Naive thymus-derived CD8-positive, alpha-beta T cell (primary cell): ENCODE results near the gene MMP7. TPM values are rescaled to one million over a fixed set of nuclear protein-coding genes. Genes with fewer than 3 reads are reported as not detected.
A peak's percentile ranks its signal among the peaks of the same experiment; 100 is the strongest.

ENCODE experiments used
- ATAC-seq, 2 donors: fragments of 150-1000 bp; cut with Tn5 transposase in 1 of 2; sonication (Bioruptor Pico), chemical (Tn5 transposase) in 1 of 2; 1 replicate in 1 of 2; 2 replicates in 1 of 2; pipeline ENCODE4 v1.10.0; 2021; ENCODE audit warnings: mild to moderate bottlenecking in 2 of 2, moderate library complexity in 2 of 2
- POLR2A ChIA-PET: fragments of 350-600 bp; sonication (Branson Sonifier 250); formaldehyde crosslinking; loops from one replicate; lab custom pipeline; 2021; ENCODE audit warnings: antibody characterized with exemption; lab: Charles Lee
- DNase-seq, 10 donors: peaks; one replicate each; pipeline versions ENCODE4 v3.0.0 to v3.0.0-alpha.2; 2020 to 2022
- H3K27ac Mint-ChIP-seq, 10 donors: one replicate each; pipeline ENCODE4 v1.8.0; 2020 to 2022; ENCODE audit warnings: mild to moderate bottlenecking in 10 of 10, mixed read lengths in 10 of 10, moderate library complexity in 4 of 10, inconsistent platforms in 1 of 10
- H3K27me3 Mint-ChIP-seq, 5 donors: one replicate each; pipeline ENCODE4 v1.8.0; 2021 to 2022; ENCODE audit warnings: mixed read lengths in 5 of 5
- H3K36me3 Mint-ChIP-seq, 3 donors: one replicate each; pipeline ENCODE4 v1.8.0; 2020 to 2022; ENCODE audit warnings: mixed read lengths in 3 of 3, mild to moderate bottlenecking in 2 of 3, inconsistent platforms in 1 of 3
- H3K4me1 Mint-ChIP-seq, 4 donors: one replicate each; pipeline ENCODE4 v1.8.0; 2021 to 2022; ENCODE audit warnings: mixed read lengths in 4 of 4
- H3K4me3 Mint-ChIP-seq, 10 donors: one replicate each; pipeline ENCODE4 v1.8.0; 2020 to 2022; ENCODE audit warnings: mild to moderate bottlenecking in 10 of 10, mixed read lengths in 10 of 10, moderate library complexity in 6 of 10, inconsistent platforms in 1 of 10
- H3K9me3 Mint-ChIP-seq, 9 donors: one replicate each; pipeline ENCODE4 v1.8.0; 2020 to 2022; ENCODE audit warnings: mixed read lengths in 9 of 9, mild to moderate bottlenecking in 3 of 9, inconsistent platforms in 1 of 9, moderate library complexity in 1 of 9
- polyA plus RNA-seq, 3 donors: library from polyadenylated mRNA; unstranded; fragments of 300-500 nt; fragmentation: Illumina TruSeq; gene quantifications; one replicate each; pipeline ENCODE4 v1.2.3, GENCODE V29; 2021
- total RNA-seq, 8 experiments: library from RNA in 2 of 8; stranded (reverse) in 2 of 8; gene quantifications; one replicate each; pipeline ENCODE4 v1.2.3 and lab custom pipeline; 2021 to 2026

The MMP7 gene, protein sequence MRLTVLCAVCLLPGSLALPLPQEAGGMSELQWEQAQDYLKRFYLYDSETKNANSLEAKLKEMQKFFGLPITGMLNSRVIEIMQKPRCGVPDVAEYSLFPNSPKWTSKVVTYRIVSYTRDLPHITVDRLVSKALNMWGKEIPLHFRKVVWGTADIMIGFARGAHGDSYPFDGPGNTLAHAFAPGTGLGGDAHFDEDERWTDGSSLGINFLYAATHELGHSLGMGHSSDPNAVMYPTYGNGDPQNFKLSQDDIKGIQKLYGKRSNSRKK
- total RNA-seq (not detected), polyA plus RNA-seq (not detected), total RNA-seq (lab: John Stamatoyannopoulos, UW) (0 to 0.39 (median 0) reads per million in 6 experiments)

DNA sequence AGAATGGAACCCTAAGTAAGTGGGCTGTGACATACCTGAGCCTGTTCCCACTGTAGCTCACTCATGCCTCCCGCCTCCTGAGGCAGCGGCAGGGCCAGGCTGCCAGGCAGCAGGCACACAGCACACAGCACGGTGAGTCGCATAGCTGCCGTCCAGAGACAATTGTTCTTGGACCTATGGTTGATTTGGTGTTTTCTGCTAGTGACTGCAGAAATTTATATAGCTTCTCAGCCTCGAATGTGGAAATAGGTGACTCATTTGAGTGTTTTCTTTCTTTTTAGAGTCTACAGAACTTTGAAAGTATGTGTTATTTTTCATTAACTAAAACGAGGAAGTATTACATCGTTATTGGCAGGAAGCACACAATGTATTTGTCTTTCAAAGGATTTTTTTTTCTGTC is at the start of gene MMP7:
Gene MMP7 (minus strand): TSS at position 190 of the 400 bp plus-strand sequence. CDS start 47 bp downstream, at position 143.
- peaks cover 0 to 3% (median 0%) of the 10 kb centered on the region in 9 donors for H3K9me3 Mint-ChIP-seq
- peaks cover 0 to 4% (median 0%) of the 10 kb centered on the region in 5 donors for H3K27me3 Mint-ChIP-seq
- DNase-seq (no peak), ATAC-seq (peak in 1 of 2 donors; percentile 51)
- POLR2A ChIA-PET = no interaction called here
- H3K36me3 Mint-ChIP-seq = no peaks in the 10 kb centered on the region
- peaks cover 0 to 14% (median 8%) of the 10 kb centered on the region in 4 donors for H3K4me1 Mint-ChIP-seq
- H3K27ac Mint-ChIP-seq = no peak within 1 kb of the TSS
- peak within 1 kb of the TSS in 3 of 10 donors; percentile 24 to 55 (median 42) for H3K4me3 Mint-ChIP-seq

DNA sequence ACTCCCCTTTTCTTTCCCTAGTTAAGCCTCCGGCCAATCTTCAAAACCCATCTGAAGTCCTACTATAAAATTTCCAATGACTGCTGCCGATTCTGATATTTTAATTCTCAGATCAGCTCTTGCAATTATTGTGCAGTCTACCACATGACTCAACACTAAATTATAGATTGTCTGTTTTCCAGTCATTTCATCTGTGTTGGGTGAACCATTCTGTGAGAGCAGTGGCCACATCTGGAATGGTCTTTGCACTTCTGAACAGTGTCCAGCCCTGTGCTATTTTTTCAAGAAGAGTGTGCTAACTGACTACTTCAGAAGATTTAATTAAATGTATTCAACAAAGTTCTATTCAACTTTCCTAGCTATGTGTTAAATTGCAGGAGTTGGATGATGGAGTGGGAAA is 47.2 kb upstream of the MMP7 start:
- peak overlapping the region in 3 of 10 donors; percentile 45 to 74 (median 51) for H3K4me3 Mint-ChIP-seq

DNA sequence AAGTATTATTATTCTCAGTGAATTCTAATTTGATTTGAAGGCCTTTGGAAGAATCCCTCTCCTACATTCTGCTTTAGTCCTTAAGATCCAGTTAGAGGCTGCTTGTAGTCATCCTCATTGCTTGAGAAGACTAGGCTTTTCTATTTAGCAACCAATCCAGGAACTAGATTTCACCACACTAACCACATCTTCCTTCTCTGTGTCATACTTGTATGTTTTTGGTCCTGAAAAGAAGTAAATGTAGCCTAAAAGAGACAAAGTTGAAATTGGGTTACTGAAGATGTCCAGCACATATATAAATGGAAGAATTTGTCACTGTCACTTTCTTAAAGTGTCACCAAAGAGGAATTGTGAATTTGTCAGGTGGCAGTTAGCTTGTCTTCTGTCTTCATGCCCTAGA is 46.6 kb upstream of the MMP7 start:
- peak overlapping the region in 8 of 10 donors; percentile 0 to 74 (median 40) for H3K4me3 Mint-ChIP-seq
- POLR2A ChIA-PET = no interaction called here

More for the DNA sequence above, 47.2 kb upstream of the MMP7 start:
- ATAC-seq = no peak
- POLR2A ChIA-PET = no interaction called here
- Mint-ChIP-seq H3K27ac (peak overlapping the region in 5 of 10 donors; percentile 35 to 72 (median 47)), H3K4me1 (peaks cover 9 to 30% (median 23%) of the 10 kb centered on the region in 4 donors), H3K27me3 (no peaks in the 10 kb centered on the region), H3K36me3 (no peaks in the 10 kb centered on the region), H3K9me3 (peaks cover 0 to 15% (median 0%) of the 10 kb centered on the region in 9 donors)
- no peak for DNase-seq

DNA sequence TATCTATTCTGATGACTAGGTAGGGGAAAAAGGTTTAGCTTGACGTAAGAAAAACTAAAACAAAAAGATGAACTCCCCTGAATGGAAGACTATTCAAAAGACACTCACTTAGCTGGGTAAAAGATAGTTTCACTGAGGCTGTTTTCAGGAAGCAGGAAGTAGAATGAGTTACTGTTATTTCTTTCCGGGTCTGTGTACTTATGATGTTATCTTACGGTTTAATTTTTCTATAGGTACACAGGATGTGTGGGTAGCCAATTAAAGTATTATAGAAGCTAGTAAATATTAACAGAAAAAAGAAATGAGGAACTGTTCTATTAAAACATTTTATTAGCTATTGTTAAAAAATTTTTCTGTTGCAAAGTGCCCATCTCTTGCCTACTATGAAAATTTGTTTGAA is 45.8 kb upstream of the MMP7 start:
- DNase-seq = peak in 1 of 10 donors; percentile 18
- Mint-ChIP-seq H3K27ac (peak overlapping the region in 6 of 10 donors; percentile 4 to 85 (median 46)), H3K4me1 (peaks cover 9 to 30% (median 23%) of the 10 kb centered on the region in 4 donors), H3K9me3 (peaks cover 0 to 15% (median 0%) of the 10 kb centered on the region in 9 donors), H3K36me3 (peaks cover 0 to 4% (median 0%) of the 10 kb centered on the region in 3 donors), H3K4me3 (peak overlapping the region in 8 of 10 donors; percentile 0 to 51 (median 36)), H3K27me3 (no peaks in the 10 kb centered on the region)
- ATAC-seq = peak in 1 of 2 donors; percentile 57
- POLR2A ChIA-PET = interaction anchor here (0.5 to 0.6 kb wide), 3 partner anchors 13 to 330 kb away, joined by 3 to 5 read pairs (median 3); no protein-coding TSS in a partner anchor

More for the DNA sequence above, 46.6 kb upstream of the MMP7 start:
- Mint-ChIP-seq H3K36me3 (no peaks in the 10 kb centered on the region), H3K27me3 (no peaks in the 10 kb centered on the region), H3K4me1 (peaks cover 9 to 30% (median 23%) of the 10 kb centered on the region in 4 donors), H3K9me3 (peaks cover 0 to 15% (median 0%) of the 10 kb centered on the region in 9 donors), H3K27ac (peak overlapping the region in 6 of 10 donors; percentile 1 to 72 (median 46))
- DNase-seq = peak in 2 of 10 donors; percentile 19 to 21
- ATAC-seq = peak; percentile 58 to 61

DNA sequence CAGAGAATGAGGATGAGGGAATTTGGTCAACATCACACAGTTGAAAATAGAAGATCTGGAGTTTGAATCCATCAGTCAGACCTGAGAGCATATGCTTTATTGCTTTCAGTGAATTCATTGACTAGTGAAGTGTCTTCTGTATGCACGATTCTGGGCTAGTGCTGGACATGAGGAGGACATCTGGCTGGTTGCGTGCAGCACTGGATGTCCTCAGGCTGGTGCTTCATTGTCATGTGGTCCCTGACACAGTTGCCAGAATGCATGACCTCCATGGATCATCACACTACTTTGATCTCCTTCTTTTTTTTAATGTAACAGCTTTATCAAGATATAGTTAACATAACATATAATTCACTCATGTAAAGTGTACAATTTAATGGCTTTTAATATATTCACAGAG is 44.5 kb upstream of the MMP7 start:
- Mint-ChIP-seq H3K4me3 (no peak overlapping the region), H3K9me3 (peaks cover 0 to 15% (median 0%) of the 10 kb centered on the region in 9 donors), H3K4me1 (peaks cover 9 to 25% (median 23%) of the 10 kb centered on the region in 4 donors), H3K27ac (peak overlapping the region in 1 of 10 donors; percentile 6), H3K27me3 (no peaks in the 10 kb centered on the region), H3K36me3 (peaks cover 0 to 4% (median 0%) of the 10 kb centered on the region in 3 donors)
- ATAC-seq (no peak), DNase-seq (no peak)
- POLR2A ChIA-PET = no interaction called here

DNA sequence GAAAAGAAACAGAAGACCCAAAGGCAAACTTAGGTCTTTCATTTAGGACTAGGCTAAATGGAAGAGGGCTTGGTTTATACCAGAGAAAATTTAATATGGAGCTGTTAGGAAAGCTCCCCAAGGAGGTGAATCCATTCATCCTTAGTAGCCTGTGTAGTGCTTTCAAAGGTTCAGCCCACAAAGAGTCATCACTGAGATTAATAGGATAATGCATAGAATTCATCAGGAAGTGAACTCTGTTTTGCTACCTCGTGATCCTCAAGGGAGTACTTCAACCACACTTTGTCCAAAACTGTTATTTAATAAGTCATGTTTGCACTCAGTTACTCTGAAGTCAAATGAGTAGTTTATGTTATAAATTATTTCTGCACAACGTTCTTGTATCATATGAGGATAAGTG is 43.3 kb upstream of the MMP7 start:
- Mint-ChIP-seq H3K36me3 (peaks cover 0 to 14% (median 4%) of the 10 kb centered on the region in 3 donors), H3K27ac (no peak overlapping the region), H3K4me3 (no peak overlapping the region), H3K4me1 (peaks cover 9 to 25% (median 23%) of the 10 kb centered on the region in 4 donors), H3K27me3 (no peaks in the 10 kb centered on the region), H3K9me3 (peaks cover 0 to 15% (median 5%) of the 10 kb centered on the region in 9 donors)
- DNase-seq (no peak), ATAC-seq (no peak)
- POLR2A ChIA-PET = no interaction called here

DNA sequence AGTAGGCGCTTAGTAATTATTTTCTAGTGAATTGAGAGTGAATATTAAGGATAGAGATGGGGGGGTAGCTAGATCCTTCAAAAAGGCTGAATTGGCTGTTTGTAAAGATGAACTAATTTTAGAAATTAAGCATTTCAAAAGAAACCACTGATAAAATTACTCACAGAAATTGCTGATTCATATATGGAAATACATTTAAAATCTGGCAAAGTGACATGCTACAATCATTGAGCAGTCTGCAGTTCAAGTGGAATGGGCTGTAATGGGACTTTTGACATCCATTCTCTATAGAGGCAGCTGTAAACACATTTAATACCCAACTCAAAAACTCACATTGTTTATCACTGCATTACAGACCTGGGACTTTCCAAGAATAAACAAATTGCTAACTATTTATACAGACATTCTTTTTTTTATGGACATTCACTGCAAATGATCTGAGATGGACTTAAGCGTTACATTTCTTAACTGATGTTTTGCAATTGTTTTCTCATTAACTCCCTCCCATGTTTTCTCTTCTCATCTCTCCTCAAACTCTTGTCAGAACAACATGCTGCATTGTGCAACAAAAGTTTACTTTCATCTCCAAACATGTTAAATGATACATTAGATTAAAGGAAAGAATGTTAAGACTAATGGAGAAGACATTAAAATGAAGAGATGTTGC is 42.1 kb upstream of the MMP7 start:
- POLR2A ChIA-PET = no interaction called here
- Mint-ChIP-seq H3K4me3 (no peak overlapping the region), H3K4me1 (peaks cover 9 to 23% (median 20%) of the 10 kb centered on the region in 4 donors), H3K36me3 (peaks cover 0 to 14% (median 6%) of the 10 kb centered on the region in 3 donors), H3K27me3 (no peaks in the 10 kb centered on the region), H3K27ac (no peak overlapping the region), H3K9me3 (peaks cover 0 to 23% (median 5%) of the 10 kb centered on the region in 9 donors)
- DNase-seq = no peak
- ATAC-seq = no peak

DNA sequence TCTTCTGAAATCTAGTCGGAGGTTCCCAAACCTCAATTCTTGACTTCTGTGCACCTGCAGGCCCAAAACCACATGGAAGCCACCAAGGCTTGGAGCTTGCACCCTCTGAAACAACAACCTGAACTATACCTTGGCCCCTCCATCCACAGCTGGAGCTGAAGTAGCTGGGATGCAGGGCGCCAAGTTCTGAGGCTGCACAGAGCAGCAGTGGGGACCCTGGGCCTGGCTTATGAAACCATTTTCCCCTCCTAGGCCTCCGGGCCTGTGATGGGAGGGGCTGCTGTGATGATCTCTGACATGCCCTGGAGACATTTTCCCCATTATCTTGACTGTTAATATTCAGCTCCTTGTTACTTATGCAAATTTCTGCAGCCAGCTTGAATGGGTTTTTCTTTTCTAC is 38.3 kb upstream of the MMP7 start:
- Mint-ChIP-seq H3K9me3 (peaks cover 0 to 37% (median 7%) of the 10 kb centered on the region in 9 donors), H3K27me3 (no peaks in the 10 kb centered on the region), H3K4me1 (peaks cover 0 to 4% (median 1%) of the 10 kb centered on the region in 4 donors), H3K36me3 (peaks cover 0 to 18% (median 14%) of the 10 kb centered on the region in 3 donors), H3K4me3 (no peak overlapping the region), H3K27ac (no peak overlapping the region)
- no peak for ATAC-seq
- POLR2A ChIA-PET = no interaction called here
- DNase-seq = no peak

DNA sequence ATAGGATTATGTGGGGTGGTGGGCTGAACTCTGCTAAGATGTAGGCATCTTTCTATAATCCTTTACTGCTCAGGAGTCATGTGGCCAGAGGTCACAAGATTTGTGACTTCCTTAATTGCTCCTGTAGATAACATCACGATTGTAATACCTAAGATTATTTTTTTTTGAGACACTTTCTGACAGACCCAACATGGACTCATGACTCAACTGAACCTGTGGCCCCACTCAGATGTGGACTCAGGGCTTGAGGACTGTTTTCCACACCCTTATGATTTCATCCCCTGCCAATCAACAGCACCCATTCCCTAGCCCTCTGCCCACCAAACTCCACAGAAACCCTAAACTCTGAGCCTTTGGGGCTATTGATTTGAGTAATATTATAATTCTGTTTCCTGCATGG is 35.6 kb upstream of the MMP7 start:
- Mint-ChIP-seq H3K4me1 (peaks cover 9 to 30% (median 26%) of the 10 kb centered on the region in 4 donors), H3K36me3 (peaks cover 0 to 14% (median 14%) of the 10 kb centered on the region in 3 donors), H3K9me3 (peaks cover 0 to 37% (median 7%) of the 10 kb centered on the region in 9 donors), H3K27me3 (no peaks in the 10 kb centered on the region), H3K27ac (no peak overlapping the region), H3K4me3 (no peak overlapping the region)
- ATAC-seq = no peak
- POLR2A ChIA-PET = no interaction called here
- no peak for DNase-seq

DNA sequence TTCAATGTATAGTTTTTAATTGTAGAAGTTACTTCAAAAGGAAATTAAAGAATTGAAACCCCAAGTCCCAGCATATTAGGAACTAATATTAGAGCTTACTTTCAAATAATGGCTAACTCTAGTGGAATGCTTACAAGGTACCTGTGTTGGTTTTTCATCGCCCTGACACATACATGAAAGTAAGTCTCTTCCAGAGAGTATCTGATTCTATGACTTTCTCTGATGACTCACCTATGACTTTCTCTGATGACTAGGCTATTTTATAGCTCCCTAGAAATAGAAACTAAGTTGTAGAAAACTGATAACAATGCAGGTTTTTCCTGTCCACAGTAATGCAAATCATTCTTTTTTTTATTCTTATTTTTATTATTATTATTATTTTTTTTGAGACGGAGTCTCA is 33.6 kb upstream of the MMP7 start:
- peak overlapping the region in 1 of 10 donors; percentile 40 for H3K27ac Mint-ChIP-seq
- no peak for DNase-seq

DNA sequence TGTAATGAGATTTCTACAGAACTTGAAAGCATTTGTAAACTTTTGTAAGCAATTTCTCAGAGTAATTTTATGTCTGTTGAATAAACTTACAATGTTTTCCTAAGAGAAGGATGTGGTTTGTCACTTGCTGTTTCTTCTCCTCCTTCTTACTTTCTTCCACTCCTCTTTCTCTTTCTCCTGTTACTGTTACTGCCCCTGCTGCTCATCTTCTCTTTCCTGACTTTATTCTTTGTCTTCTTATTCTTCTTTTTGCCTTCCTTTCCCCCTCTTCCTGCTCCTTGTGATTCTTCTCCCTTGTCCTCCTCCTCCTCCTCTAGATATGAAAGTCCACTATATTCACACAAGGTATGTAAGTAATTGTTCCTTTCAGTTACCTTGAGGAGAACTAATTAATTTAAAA is 31.1 kb upstream of the MMP7 start:
- Mint-ChIP-seq H3K27ac (peak overlapping the region in 8 of 10 donors; percentile 25 to 94 (median 70)), H3K4me3 (peak overlapping the region in 8 of 10 donors; percentile 19 to 64 (median 46)), H3K9me3 (peaks cover 0 to 7% (median 4%) of the 10 kb centered on the region in 9 donors), H3K36me3 (peaks cover 0 to 5% (median 0%) of the 10 kb centered on the region in 3 donors), H3K27me3 (no peaks in the 10 kb centered on the region), H3K4me1 (peaks cover 19 to 53% (median 47%) of the 10 kb centered on the region in 4 donors)
- DNase-seq = no peak
- POLR2A ChIA-PET = no interaction called here
- no peak for ATAC-seq

More for the DNA sequence above, 33.6 kb upstream of the MMP7 start:
- POLR2A ChIA-PET = interaction anchor here (0.8 kb wide), 1 partner anchor 48 kb away, joined by 4 read pairs; no protein-coding TSS in a partner anchor
- Mint-ChIP-seq H3K36me3 (peaks cover 0 to 11% (median 5%) of the 10 kb centered on the region in 3 donors), H3K9me3 (peaks cover 0 to 28% (median 7%) of the 10 kb centered on the region in 9 donors), H3K27me3 (no peaks in the 10 kb centered on the region), H3K4me3 (no peak overlapping the region), H3K4me1 (peaks cover 18 to 49% (median 44%) of the 10 kb centered on the region in 4 donors)
- ATAC-seq = no peak

DNA sequence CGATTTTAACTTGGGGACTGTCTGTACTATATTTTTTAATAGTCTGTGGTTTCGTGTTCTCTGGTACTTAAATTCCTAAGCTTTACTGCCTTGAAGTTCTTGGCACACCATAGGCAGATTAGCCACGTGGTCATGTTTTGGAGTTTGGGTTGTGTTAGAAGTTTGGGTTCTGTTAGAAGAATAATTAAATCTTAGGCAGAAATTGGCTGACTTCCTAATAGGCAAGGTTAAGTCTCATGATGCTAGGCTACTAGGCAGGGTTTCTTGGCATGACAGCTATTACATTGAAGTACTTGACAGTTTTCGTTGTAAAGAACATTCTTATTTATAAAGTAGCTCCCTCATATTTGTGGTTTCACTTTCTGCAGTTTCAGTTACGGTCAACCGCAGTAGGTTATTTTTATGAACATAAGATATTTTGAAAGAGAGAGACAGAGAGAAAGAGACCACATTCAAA is 30.0 kb upstream of the MMP7 start:
- POLR2A ChIA-PET = interaction anchor here (0.6 to 0.9 kb wide), 2 partner anchors 10 to 204 kb away, joined by 3 to 4 read pairs; no protein-coding TSS in a partner anchor
- H3K9me3 Mint-ChIP-seq = no peaks in the 10 kb centered on the region
- H3K4me1 Mint-ChIP-seq = peaks cover 19 to 53% (median 47%) of the 10 kb centered on the region in 4 donors
- H3K4me3 Mint-ChIP-seq = peak overlapping the region; percentile 24 to 83 (median 78)
- no peaks in the 10 kb centered on the region for H3K27me3 Mint-ChIP-seq
- DNase-seq (peak in 3 of 10 donors; percentile 16 to 36 (median 20)), ATAC-seq (peak; percentile 58 to 63)
- no peaks in the 10 kb centered on the region for H3K36me3 Mint-ChIP-seq
- H3K27ac Mint-ChIP-seq = peak overlapping the region; percentile 76 to 94 (median 88)
